Measurements from ENCODE around the gene WDR37. TPM values are rescaled to one million over a fixed set of nuclear protein-coding genes. Genes with fewer than 3 reads are reported as not detected.
A peak's percentile ranks its signal among the peaks of the same experiment; 100 is the strongest.

WDR37 gene
- total and polyA plus RNA-seq, 10 of the 15 experiments (the other 5 are each of a cell fraction or from before 2014, with no cell fraction given) = 1.9 to 11.1 (median 7.1) TPM

DNA sequence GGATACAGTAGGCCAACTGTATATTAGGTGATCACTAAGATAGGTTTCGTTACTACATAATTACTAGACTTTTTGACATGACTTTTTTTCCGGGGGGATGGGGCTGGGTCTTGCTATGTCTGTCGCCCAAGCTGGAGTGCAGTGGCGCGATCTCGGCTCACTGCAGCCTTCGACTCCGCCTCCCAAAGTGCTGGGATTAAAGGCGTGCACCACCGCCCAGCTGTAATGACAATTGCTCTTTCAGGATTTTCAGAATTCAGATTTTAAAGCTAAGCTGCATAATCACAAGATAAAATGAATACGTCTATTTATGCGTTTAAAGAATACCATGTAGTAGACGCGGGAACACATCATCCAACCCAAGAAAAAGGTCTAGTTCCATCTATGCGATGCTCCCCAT is 8.2 kb upstream of the WDR37 start:
- Histone ChIP-seq H3K4me3 (peak overlapping the region; percentile 73), H3K4me2 (ENCODE audit: control insufficient read depth, insufficient read depth) (peak overlapping the region; percentile 95), H3K9me3 (replicated peaks; ENCODE audit: control insufficient read depth, insufficient read depth, low read length) (no peaks in the 10 kb centered on the region), H3K79me2 (ENCODE audit: control insufficient read depth, insufficient read depth, low read length) (peaks cover 81% of the 10 kb centered on the region), H3K9ac (ENCODE audit: control insufficient read depth, insufficient read depth, low read length) (peak overlapping the region; percentile 92), H4K20me1 (ENCODE audit: control insufficient read depth, insufficient read depth) (peaks cover 3% of the 10 kb centered on the region; the same call in 1 of the 2 replicates), H3K27ac (ENCODE audit: control insufficient read depth, insufficient read depth) (peak overlapping the region; percentile 96), H3K36me3 (ENCODE audit: control insufficient read depth in 2 of 2, insufficient read depth in 2 of 2, low read length in 1 of 2) (peaks cover 0 to 8% of the 10 kb centered on the region in 2 experiments; a peak in 2 of 4 replicates), H3K4me1 (ENCODE audit: control insufficient read depth, insufficient read depth, low read length) (peaks cover 5% of the 10 kb centered on the region), H3K27me3 (replicated peaks in 1 of 2; ENCODE audit: control insufficient read depth in 2 of 2, insufficient read depth in 2 of 2, low read length in 1 of 2) (no peaks in the 10 kb centered on the region), H2AFZ (ENCODE audit: control insufficient read depth, low read depth, low read length) (no peak overlapping the region)
- no peak for FAIRE-seq
- RAD21 ChIA-PET (ENCODE audit: unreplicated experiment) = interaction anchor here (1.1 to 3.1 kb wide), 3 partner anchors 11 to 119 kb away, joined by 4 to 9 read pairs (median 7); partner anchors contain the start of gene GTPBP4
- intact Hi-C loops (cut with micrococcal nuclease; ENCODE audit: unreplicated experiment) = loop anchor here (2.0 kb wide), 1 partner anchor 117 kb away; the partner anchor contains the start of gene LARP4B
- POLR2A ChIA-PET = interaction anchor here (0.6 to 3.6 kb wide), 4 partner anchors 10 to 105 kb away, joined by 4 to 16 read pairs (median 10); no protein-coding TSS in a partner anchor
- WGBS (ENCODE audit: insufficient coverage, insufficient replicate concordance, low lambda C conversion rate, missing lambda C conversion rate) = under 1% methylated on average over 15 of the region's 15 CpGs
- DNase-seq (ENCODE audit: low read depth, low spot score) = no peak
- CTCF ChIA-PET = no interaction called here
- SMC1A ChIA-PET (ENCODE audit: uncharacterized antibody, unreplicated experiment) = interaction anchor here (1.9 kb wide), 1 partner anchor 10 kb away, joined by 6 read pairs; no protein-coding TSS in a partner anchor
- BruUV-seq (replicated peaks) = no TSS peak
- in situ Hi-C loops (cut with MboI) = no loop called here
- TF ChIP-seq GABPA (IDR thresholded peaks at IDR 0.05; ENCODE audit: low read depth) = 0 out of 2 replicates have a peak, but pooled peaks have one; percentile 12
- TF ChIP-seq SMAD1 (IDR thresholded peaks at IDR 0.05; ENCODE audit: low read depth, partially characterized antibody) = no peak
- ATAC-seq = no peak

DNA sequence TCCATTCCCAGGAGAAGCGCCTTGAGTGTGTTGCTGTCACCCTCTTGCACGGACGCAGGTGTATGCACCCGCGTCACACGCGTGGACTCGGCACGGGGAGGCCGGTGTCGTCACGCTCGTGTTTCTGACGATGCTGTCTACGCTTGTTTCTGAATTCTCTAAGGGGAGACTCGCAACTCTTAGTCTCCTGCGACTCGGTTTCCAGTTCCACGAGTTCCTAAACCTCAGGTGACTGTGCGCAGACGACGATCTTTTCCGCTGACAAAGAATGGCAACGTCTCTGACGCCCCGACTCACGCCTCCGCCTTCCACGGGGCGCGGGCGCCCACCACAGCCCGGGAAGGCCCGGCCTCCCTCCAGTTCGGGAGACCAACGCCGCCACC is 7.8 kb upstream of the WDR37 start:
- ChIA-PET CTCF (interaction anchor here (1.2 to 2.1 kb wide), 2 partner anchors 9 to 26 kb away, joined by 6 to 8 read pairs; no protein-coding TSS in a partner anchor), SMC1A (ENCODE audit: uncharacterized antibody, unreplicated experiment) (interaction anchor here (0.6 to 1.9 kb wide), 2 partner anchors 10 to 55 kb away, joined by 4 to 6 read pairs; no protein-coding TSS in a partner anchor), RAD21 (ENCODE audit: unreplicated experiment) (interaction anchor here (1.1 to 3.1 kb wide), 6 partner anchors 11 to 163 kb away, joined by 4 to 9 read pairs (median 4); partner anchors contain the start of gene GTPBP4), POLR2A (interaction anchor here (0.6 to 3.6 kb wide), 7 partner anchors 10 to 180 kb away, joined by 3 to 19 read pairs (median 5); no protein-coding TSS in a partner anchor)
- H3K27ac ChIP-seq (ENCODE audit: control insufficient read depth, insufficient read depth) = peak overlapping the region; percentile 96
- ATAC-seq (no peak), DNase-seq (ENCODE audit: low read depth, low spot score) (no peak), FAIRE-seq (no peak)
- peaks cover 3% of the 10 kb centered on the region; the same call in 1 of the 2 replicates for H4K20me1 ChIP-seq (ENCODE audit: control insufficient read depth, insufficient read depth)
- H3K36me3 ChIP-seq (ENCODE audit: control insufficient read depth in 2 of 2, insufficient read depth in 2 of 2, low read length in 1 of 2) = peaks cover 0 to 8% of the 10 kb centered on the region in 2 experiments; a peak in 2 of 4 replicates
- in situ Hi-C loops (cut with MboI) (no loop called here), intact Hi-C loops (cut with micrococcal nuclease; ENCODE audit: unreplicated experiment) (loop anchor here (2.0 kb wide), 1 partner anchor 118 kb away; the partner anchor contains the start of gene LARP4B)
- H2AFZ ChIP-seq (ENCODE audit: control insufficient read depth, low read depth, low read length) = peak overlapping the region; percentile 30; the same call in 1 of the 2 replicates
- peak overlapping the region; percentile 92 for H3K9ac ChIP-seq (ENCODE audit: control insufficient read depth, insufficient read depth, low read length)
- peaks cover 5% of the 10 kb centered on the region for H3K4me1 ChIP-seq (ENCODE audit: control insufficient read depth, insufficient read depth, low read length)
- H3K79me2 ChIP-seq (ENCODE audit: control insufficient read depth, insufficient read depth, low read length) = peaks cover 81% of the 10 kb centered on the region
- WGBS (ENCODE audit: insufficient coverage, insufficient replicate concordance, low lambda C conversion rate, missing lambda C conversion rate) = 1% methylated on average over 35 of the region's 37 CpGs
- TSS peak; percentile 78 for BruUV-seq (replicated peaks)
- no peaks in the 10 kb centered on the region for H3K9me3 ChIP-seq (replicated peaks; ENCODE audit: control insufficient read depth, insufficient read depth, low read length)
- H3K4me3 ChIP-seq = peak overlapping the region; percentile 73
- peak overlapping the region; percentile 95 for H3K4me2 ChIP-seq (ENCODE audit: control insufficient read depth, insufficient read depth)
- H3K27me3 ChIP-seq (replicated peaks in 1 of 2; ENCODE audit: control insufficient read depth in 2 of 2, insufficient read depth in 2 of 2, low read length in 1 of 2) = no peaks in the 10 kb centered on the region
- TF ChIP-seq EED (IDR thresholded peaks at IDR 0.05; ENCODE audit: low read depth) (no peak), CREM (IDR thresholded peaks at IDR 0.05; ENCODE audit: low read depth) (peak; percentile 64), CREB1 (IDR thresholded peaks at IDR 0.05; ENCODE audit: low read depth) (peak; percentile 86), TCF12 (IDR thresholded peaks at IDR 0.05; ENCODE audit: low read depth, low read length) (no peak), KAT2A (conservative IDR thresholded peaks at IDR 0.05; ENCODE audit: control insufficient read depth, low read depth, low read length) (no peak), SIX5 (IDR thresholded peaks at IDR 0.05; ENCODE audit: low read depth, low read length, severe bottlenecking) (no peak), ZNF217 (IDR thresholded peaks at IDR 0.05) (no peak), TCF3 (IDR thresholded peaks at IDR 0.05; ENCODE audit: borderline replicate concordance, insufficient read depth, low read depth, low read length) (no peak; the same call in 1 of the 2 replicates), HDGF (IDR thresholded peaks at IDR 0.05) (no peak), YY1 (IDR thresholded peaks at IDR 0.05; ENCODE audit: low read depth, low read length) (no peak), JUNB (IDR thresholded peaks at IDR 0.05) (no peak)
- TF ChIP-seq, protein P1, sequence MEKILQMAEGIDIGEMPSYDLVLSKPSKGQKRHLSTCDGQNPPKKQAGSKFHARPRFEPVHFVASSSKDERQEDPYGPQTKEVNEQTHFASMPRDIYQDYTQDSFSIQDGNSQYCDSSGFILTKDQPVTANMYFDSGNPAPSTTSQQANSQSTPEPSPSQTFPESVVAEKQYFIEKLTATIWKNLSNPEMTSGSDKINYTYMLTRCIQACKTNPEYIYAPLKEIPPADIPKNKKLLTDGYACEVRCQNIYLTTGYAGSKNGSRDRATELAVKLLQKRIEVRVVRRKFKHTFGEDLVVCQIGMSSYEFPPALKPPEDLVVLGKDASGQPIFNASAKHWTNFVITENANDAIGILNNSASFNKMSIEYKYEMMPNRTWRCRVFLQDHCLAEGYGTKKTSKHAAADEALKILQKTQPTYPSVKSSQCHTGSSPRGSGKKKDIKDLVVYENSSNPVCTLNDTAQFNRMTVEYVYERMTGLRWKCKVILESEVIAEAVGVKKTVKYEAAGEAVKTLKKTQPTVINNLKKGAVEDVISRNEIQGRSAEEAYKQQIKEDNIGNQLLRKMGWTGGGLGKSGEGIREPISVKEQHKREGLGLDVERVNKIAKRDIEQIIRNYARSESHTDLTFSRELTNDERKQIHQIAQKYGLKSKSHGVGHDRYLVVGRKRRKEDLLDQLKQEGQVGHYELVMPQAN (conservative IDR thresholded peaks at IDR 0.05) = no peak; the same call in none of the 2 replicates

All from GM12878 (cell line).